PC-3 (cell line): ENCODE results near the gene ARID5A.

Experiments
- EZH2 ChIP-seq: fragments of 300-600 bp; sonication (generic); IDR thresholded peaks from one replicate; pipeline ENCODE4 v1.6.1; 2017; ENCODE audit warnings: antibody characterized with exemption, mild to moderate bottlenecking, low read length; ENCODE audit not compliant: unreplicated experiment
- EZH2phosphoT487 ChIP-seq: fragments of 300-600 bp; sonication (generic); IDR thresholded peaks from 2 replicates; pipeline ENCODE4 v1.6.1; 2018; ENCODE audit warnings: mild to moderate bottlenecking, antibody characterized with exemption, low read length, borderline replicate concordance
- TF ChIP-seq, protein P1 (sequence below): fragments of 300-600 bp; sonication (generic); conservative IDR thresholded peaks from 2 replicates; pipeline ENCODE4 v1.5.1; 2017; ENCODE audit warnings: antibody characterized with exemption, low read depth, mild to moderate bottlenecking, low read length

GRCh38 chr2:96552315-96553175 lies 16.0 kb downstream of the ARID5A start:
- TF ChIP-seq, protein P1, sequence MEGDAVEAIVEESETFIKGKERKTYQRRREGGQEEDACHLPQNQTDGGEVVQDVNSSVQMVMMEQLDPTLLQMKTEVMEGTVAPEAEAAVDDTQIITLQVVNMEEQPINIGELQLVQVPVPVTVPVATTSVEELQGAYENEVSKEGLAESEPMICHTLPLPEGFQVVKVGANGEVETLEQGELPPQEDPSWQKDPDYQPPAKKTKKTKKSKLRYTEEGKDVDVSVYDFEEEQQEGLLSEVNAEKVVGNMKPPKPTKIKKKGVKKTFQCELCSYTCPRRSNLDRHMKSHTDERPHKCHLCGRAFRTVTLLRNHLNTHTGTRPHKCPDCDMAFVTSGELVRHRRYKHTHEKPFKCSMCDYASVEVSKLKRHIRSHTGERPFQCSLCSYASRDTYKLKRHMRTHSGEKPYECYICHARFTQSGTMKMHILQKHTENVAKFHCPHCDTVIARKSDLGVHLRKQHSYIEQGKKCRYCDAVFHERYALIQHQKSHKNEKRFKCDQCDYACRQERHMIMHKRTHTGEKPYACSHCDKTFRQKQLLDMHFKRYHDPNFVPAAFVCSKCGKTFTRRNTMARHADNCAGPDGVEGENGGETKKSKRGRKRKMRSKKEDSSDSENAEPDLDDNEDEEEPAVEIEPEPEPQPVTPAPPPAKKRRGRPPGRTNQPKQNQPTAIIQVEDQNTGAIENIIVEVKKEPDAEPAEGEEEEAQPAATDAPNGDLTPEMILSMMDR = no peak
- TF ChIP-seq EZH2 (no peak), EZH2phosphoT487 (no peak)
